Endothelial cell (in vitro differentiated cells): Measurements from ENCODE around the gene PCSK6. TPM values are rescaled to one million over a fixed set of nuclear protein-coding genes. Genes with fewer than 3 reads are reported as not detected.
A peak's percentile ranks its signal among the peaks of the same experiment; 100 is the strongest.

Source experiments
- DNase-seq: peaks from one replicate; pipeline ENCODE4 v3.0.0; 2021; ENCODE audit warnings: low spot score
- H3K27ac Mint-ChIP-seq: one replicate; pipeline ENCODE4 v1.8.0; 2021; ENCODE audit warnings: mixed read lengths, inconsistent platforms; ENCODE audit not compliant: unreplicated experiment
- H3K27me3 Mint-ChIP-seq: one replicate; pipeline ENCODE4 v1.8.0; 2021; ENCODE audit warnings: mild to moderate bottlenecking, moderate library complexity, mixed read lengths, inconsistent platforms; ENCODE audit not compliant: unreplicated experiment
- H3K36me3 Mint-ChIP-seq: one replicate; pipeline ENCODE4 v1.8.0; 2021; ENCODE audit warnings: mild to moderate bottlenecking, low read depth, mixed read lengths, inconsistent platforms; ENCODE audit not compliant: unreplicated experiment
- H3K4me1 Mint-ChIP-seq: one replicate; pipeline ENCODE4 v1.8.0; 2021; ENCODE audit warnings: mild to moderate bottlenecking, mixed read lengths, inconsistent platforms; ENCODE audit not compliant: unreplicated experiment
- H3K4me3 Mint-ChIP-seq: one replicate; pipeline ENCODE4 v1.8.0; 2021; ENCODE audit warnings: mild to moderate bottlenecking, mixed read lengths, inconsistent platforms; ENCODE audit not compliant: unreplicated experiment
- H3K9me3 Mint-ChIP-seq: one replicate; pipeline ENCODE4 v1.8.0; 2021; ENCODE audit warnings: mixed read lengths, inconsistent platforms; ENCODE audit not compliant: unreplicated experiment
- total RNA-seq: library from RNA; stranded (reverse); fragmentation: NEBNext Ultra II Directional; extraction: Animal tissue kit (Norgen Biotek cat#: 25700); gene quantifications from one replicate; pipeline ENCODE4 v1.2.1, GENCODE V29; 2021; ENCODE audit not compliant: unreplicated experiment
- TF ChIP-seq, protein P1 (sequence below): fragments of 200-600 bp; sonication (generic); IDR thresholded peaks from one replicate; pipeline ENCODE4 v1.5.0; 2021; ENCODE audit warnings: antibody characterized with exemption; ENCODE audit not compliant: unreplicated experiment

The PCSK6 gene
- total RNA-seq, 1 donor from 2014 or later, result 0.13 TPM

DNA sequence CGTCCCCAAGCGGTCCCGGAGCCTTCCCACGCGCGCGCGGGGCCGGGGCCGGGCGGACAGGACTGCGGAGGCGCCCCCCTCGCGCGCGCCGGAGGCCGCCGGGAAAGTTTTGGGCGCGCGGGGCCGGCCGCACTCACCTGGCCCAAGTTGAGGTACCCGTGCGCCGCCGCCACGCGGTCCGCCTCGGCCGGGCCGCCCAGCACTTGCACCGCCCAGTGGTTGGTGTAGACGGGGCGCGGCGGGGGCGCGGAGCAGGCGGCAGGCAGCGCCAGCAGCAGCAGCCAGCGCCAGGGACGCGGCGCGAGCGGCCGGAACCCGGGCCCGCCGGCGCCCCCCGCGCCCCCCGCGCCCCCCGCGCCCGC is 289 bp downstream of the PCSK6 start:
- no peak overlapping the region for H3K4me3 Mint-ChIP-seq
- TF ChIP-seq, protein P1, sequence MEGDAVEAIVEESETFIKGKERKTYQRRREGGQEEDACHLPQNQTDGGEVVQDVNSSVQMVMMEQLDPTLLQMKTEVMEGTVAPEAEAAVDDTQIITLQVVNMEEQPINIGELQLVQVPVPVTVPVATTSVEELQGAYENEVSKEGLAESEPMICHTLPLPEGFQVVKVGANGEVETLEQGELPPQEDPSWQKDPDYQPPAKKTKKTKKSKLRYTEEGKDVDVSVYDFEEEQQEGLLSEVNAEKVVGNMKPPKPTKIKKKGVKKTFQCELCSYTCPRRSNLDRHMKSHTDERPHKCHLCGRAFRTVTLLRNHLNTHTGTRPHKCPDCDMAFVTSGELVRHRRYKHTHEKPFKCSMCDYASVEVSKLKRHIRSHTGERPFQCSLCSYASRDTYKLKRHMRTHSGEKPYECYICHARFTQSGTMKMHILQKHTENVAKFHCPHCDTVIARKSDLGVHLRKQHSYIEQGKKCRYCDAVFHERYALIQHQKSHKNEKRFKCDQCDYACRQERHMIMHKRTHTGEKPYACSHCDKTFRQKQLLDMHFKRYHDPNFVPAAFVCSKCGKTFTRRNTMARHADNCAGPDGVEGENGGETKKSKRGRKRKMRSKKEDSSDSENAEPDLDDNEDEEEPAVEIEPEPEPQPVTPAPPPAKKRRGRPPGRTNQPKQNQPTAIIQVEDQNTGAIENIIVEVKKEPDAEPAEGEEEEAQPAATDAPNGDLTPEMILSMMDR, result no peak
- no peaks in the 10 kb centered on the region for H3K4me1 Mint-ChIP-seq
- no peaks in the 10 kb centered on the region for H3K36me3 Mint-ChIP-seq
- peak; percentile 44 for DNase-seq
- no peaks in the 10 kb centered on the region for H3K9me3 Mint-ChIP-seq
- peaks cover 24% of the 10 kb centered on the region for H3K27me3 Mint-ChIP-seq
- H3K27ac Mint-ChIP-seq, result no peak overlapping the region

DNA sequence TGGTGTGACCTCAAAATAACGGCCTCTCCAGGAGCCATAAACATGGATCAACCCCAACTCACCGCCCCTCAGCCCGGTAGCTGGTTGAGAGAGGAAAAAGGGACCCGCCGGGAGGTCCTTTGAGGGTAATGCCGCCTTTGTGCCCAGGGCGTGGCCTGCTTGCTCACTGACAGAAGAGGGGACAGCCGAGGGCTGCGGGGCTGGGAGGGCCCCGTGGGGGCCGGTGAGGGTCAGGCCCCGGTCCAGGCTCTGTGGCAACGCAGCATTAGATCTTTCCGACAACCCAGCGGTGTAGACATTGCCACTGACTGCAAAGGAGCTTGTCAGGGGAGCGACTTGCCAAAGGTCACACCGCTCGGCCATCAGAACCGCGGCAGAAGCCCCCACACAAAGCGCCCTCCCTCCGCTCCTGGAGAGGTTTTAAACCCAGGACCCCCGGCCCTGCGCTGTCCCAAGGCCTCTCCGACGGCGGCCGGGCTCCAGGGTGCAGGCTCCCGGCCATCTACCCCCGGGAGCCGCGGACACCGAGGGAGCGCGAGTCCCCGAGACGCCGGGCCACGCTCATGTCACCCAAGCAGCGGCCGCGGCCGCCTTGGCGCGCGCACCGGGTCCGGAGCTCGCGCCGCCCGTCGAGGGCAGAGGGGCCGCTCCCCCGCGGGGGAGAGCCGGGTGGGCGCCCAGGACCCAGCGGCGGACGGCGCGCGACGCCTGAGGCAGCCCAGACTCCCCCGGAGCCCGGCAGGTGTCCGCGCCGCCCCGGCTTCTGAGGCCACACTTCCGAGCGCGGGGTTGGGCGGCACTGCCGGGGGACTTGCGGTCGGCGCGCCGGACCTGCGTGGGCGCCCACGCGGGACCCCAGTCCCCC is 975 bp downstream of the PCSK6 start:
- Mint-ChIP-seq H3K27me3 (peaks cover 26% of the 10 kb centered on the region), H3K4me1 (no peaks in the 10 kb centered on the region), H3K36me3 (no peaks in the 10 kb centered on the region), H3K27ac (no peak overlapping the region), H3K4me3 (no peak overlapping the region), H3K9me3 (no peaks in the 10 kb centered on the region)
- TF ChIP-seq, protein P1, result no peak
- DNase-seq, result no peak

DNA sequence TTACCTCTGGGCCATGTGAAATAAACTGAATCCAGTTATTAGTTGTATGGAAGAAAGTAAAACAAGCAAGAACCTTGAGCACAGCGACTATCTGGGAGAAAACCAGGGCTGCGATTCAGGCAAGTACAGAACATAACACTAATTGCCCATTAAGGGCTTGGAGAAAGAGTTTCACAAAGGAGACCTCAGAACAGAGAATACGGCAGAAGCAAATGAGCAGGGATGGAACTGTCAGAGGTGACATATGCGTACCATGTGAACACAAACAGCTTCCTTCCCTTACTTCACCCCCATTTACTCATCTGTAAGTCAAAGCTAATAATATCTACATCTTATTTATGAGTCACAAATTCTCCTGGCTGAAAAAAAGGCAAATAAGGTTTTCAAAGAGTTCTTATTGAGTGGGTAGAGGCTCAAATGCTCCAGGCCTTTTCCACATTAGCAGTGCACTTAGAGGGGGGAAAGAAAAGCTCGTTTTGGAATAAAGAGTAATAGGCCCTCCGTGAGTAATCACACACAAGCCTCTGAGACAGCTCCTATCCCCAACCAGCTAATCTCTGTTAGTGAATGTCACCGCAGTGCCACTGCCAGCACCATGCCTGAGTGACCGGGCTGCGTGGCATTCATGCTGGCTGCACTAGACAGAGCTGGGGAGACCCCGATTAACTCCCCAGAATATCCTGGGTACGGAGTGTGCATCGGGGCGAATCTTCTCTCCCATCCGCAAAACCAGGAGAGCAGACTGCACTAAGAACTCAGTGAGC is 2.6 kb downstream of the PCSK6 start:
- Mint-ChIP-seq H3K4me3 (no peak overlapping the region), H3K9me3 (no peaks in the 10 kb centered on the region), H3K4me1 (no peaks in the 10 kb centered on the region), H3K27ac (no peak overlapping the region), H3K36me3 (no peaks in the 10 kb centered on the region), H3K27me3 (peaks cover 21% of the 10 kb centered on the region)
- TF ChIP-seq, protein P1, result no peak
- no peak for DNase-seq

DNA sequence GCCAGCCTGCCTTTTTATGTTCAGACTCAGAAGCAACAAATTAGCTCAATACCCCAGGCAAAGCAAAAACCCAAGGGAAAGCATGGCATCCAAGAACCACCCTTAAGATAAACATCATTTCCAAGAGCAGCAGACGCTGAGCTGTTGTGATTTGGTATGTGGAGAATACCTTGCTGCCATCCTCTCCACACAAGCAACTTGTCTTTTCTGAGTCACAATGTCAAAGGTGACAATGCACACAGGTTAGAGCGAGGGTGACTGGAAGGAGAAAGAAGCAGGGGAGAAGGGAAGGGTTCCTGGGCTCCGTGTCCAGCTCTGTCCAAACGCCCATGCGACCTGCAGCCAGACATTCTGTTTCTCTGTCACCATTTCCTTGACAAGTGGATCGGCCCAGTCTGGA is 6.0 kb downstream of the PCSK6 start:
- no peak for DNase-seq
- Mint-ChIP-seq H3K4me3 (no peak overlapping the region), H3K27me3 (peaks cover 11% of the 10 kb centered on the region), H3K9me3 (no peaks in the 10 kb centered on the region), H3K36me3 (no peaks in the 10 kb centered on the region), H3K27ac (no peak overlapping the region), H3K4me1 (no peaks in the 10 kb centered on the region)
- TF ChIP-seq, protein P1, result no peak
